Stimulated activated naive CD8-positive, alpha-beta T cell treated with anti-CD3 and anti-CD28 coated beads, Interleukin-15, amount 100 ng/mL, for 72 hours (primary cell): ENCODE data around the gene CLDN4.

Experiments
- ATAC-seq: fragments of 150-1000 bp; cut with Tn5 transposase; 2 replicates; pipeline ENCODE4 v1.10.0; 2021; ENCODE audit warnings: mild to moderate bottlenecking, moderate library complexity
- DNase-seq, 2 donors: peaks; one replicate each; pipeline ENCODE4 v3.0.0; 2021 to 2022
- H3K27ac Mint-ChIP-seq, 2 donors: one replicate each; pipeline ENCODE4 v1.8.0; 2022; ENCODE audit warnings: mild to moderate bottlenecking in 2 of 2, mixed read lengths in 2 of 2, moderate library complexity in 2 of 2
- H3K27me3 Mint-ChIP-seq: one replicate; pipeline ENCODE4 v1.8.0; 2022; ENCODE audit warnings: mixed read lengths
- H3K4me1 Mint-ChIP-seq: one replicate; pipeline ENCODE4 v1.8.0; 2022; ENCODE audit warnings: mild to moderate bottlenecking, mixed read lengths
- H3K4me3 Mint-ChIP-seq, 2 donors: one replicate each; pipeline ENCODE4 v1.8.0; 2022; ENCODE audit warnings: mild to moderate bottlenecking in 2 of 2, mixed read lengths in 2 of 2, moderate library complexity in 1 of 2
- H3K9me3 Mint-ChIP-seq, 2 donors: one replicate each; pipeline ENCODE4 v1.8.0; 2022; ENCODE audit warnings: mixed read lengths in 2 of 2

CLDN4 gene

GRCh38 chr7:73847941-73848723, 17.3 kb downstream of the CLDN4 start:
- ATAC-seq: no peak
- no peak overlapping the region for H3K27ac Mint-ChIP-seq

DNA sequence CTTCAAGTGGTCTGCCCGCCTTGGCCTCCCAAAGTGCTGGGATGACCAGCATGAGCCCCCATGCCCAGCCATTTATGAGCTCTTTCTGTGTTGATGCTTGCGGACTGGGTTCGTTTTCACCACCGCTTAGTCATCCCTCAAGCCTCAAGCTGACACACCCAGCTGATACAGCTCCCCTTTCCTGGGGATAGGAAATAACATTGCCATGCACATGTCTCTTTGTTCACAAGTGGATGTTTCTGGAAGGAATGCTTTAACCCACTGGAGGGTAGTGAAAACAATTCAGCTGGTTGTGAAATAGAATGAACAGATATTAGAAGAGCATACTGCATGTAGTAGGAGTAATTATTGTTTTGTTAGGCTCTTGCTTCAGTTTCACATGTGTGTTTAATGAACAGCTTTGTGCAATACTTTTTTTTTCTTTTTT, 20.0 kb downstream of the CLDN4 start:
- Mint-ChIP-seq H3K27me3 (peaks cover 23% of the 10 kb centered on the region), H3K4me3 (no peak overlapping the region), H3K9me3 (no peaks in the 10 kb centered on the region), H3K27ac (no peak overlapping the region), H3K4me1 (peaks cover 35% of the 10 kb centered on the region)
- ATAC-seq (no peak), DNase-seq (no peak)

More at GRCh38 chr7:73847941-73848723, 17.3 kb downstream of the CLDN4 start:
- H3K9me3 Mint-ChIP-seq: no peaks in the 10 kb centered on the region
- DNase-seq: no peak
- H3K4me3 Mint-ChIP-seq: no peak overlapping the region
- peaks cover 38% of the 10 kb centered on the region for H3K4me1 Mint-ChIP-seq
- no peaks in the 10 kb centered on the region for H3K27me3 Mint-ChIP-seq

DNA sequence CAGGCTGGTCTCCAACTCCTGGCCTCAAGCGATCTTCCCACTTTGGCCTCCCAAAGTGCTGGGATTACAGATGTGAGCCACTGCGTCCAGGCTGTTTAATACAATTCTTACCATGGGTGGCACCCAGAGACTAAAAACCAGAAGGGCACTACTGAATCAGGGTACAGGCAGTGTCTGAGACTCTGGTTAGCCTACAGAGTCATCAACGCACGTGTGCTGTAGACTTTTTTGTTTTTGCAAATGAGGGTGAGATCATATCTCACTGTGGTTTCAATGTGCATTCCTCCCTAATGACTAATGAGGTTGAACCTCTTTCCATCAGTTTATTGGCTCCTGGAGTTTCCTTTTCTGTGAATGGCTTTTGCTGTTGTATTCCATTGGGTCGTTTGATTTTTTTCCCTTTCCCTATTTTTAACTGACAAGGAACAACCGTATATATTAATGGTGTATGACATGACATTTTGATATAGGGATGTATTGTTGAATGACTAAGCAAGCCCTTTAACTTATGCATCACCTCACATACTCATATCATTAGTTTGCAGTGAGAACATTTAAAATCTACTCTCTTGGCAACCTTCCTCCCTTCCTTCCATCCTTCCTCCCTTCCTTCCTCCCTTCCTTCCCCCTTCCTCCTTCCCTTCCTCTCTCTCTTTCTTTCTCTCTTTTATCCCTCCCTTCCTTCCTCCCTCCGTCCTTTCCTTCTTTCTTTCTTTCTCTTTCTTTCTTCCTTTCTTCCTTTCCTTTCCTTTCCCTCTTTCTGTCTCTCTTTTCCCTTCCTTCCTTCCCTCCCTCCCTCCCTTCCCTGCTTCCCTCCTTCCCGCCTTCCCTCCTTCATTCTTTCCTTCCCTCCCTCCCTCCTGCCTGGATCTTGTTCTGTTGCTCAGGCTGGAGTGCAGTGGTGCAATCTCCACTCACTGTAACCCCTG, 20.9 kb downstream of the CLDN4 start:
- peak overlapping the region in 1 of 2 donors; percentile 26 for H3K4me3 Mint-ChIP-seq
- H3K4me1 Mint-ChIP-seq: peaks cover 35% of the 10 kb centered on the region
- ATAC-seq: peak; percentile 98
- peak; percentile 42 to 44 for DNase-seq
- no peaks in the 10 kb centered on the region for H3K9me3 Mint-ChIP-seq
- peak overlapping the region; percentile 36 to 79 for H3K27ac Mint-ChIP-seq
- peaks cover 30% of the 10 kb centered on the region for H3K27me3 Mint-ChIP-seq

DNA sequence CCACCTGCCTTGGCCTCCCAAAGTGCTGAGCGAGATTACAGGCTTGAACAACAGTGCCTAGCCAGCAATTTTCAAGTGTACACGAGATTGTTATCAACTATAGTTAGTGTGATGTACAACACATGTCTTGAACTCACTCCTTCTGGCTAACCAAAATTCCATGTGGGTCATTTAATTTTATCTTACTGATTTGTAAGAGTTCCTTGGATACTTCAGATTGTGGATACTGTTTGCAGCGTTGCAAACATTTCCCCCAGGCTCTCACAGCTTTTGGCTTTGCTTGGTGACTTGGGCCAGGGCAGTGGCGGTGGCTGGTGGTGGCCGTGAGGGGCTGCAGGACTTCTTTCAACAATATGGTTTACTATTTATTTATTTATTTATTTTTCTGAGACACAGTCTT, 21.7 kb downstream of the CLDN4 start:
- H3K27me3 Mint-ChIP-seq: peaks cover 38% of the 10 kb centered on the region
- H3K27ac Mint-ChIP-seq: peak overlapping the region in 1 of 2 donors; percentile 24
- no peak for DNase-seq
- H3K9me3 Mint-ChIP-seq: no peaks in the 10 kb centered on the region
- no peak overlapping the region for H3K4me3 Mint-ChIP-seq
- ATAC-seq: no peak
- H3K4me1 Mint-ChIP-seq: peaks cover 35% of the 10 kb centered on the region

GRCh38 chr7:73856941-73857340, 26.1 kb downstream of the CLDN4 start:
- Mint-ChIP-seq H3K4me1 (peaks cover 21% of the 10 kb centered on the region), H3K27ac (no peak overlapping the region)
- no peak for ATAC-seq

GRCh38 chr7:73858807-73859206, 28.0 kb downstream of the CLDN4 start:
- Mint-ChIP-seq H3K4me1 (peaks cover 16% of the 10 kb centered on the region), H3K27ac (no peak overlapping the region), H3K4me3 (no peak overlapping the region), H3K27me3 (peaks cover 38% of the 10 kb centered on the region), H3K9me3 (no peaks in the 10 kb centered on the region)
- DNase-seq (no peak), ATAC-seq (no peak)

More at GRCh38 chr7:73856941-73857340, 26.1 kb downstream of the CLDN4 start:
- no peak overlapping the region for H3K4me3 Mint-ChIP-seq
- H3K9me3 Mint-ChIP-seq: no peaks in the 10 kb centered on the region
- peaks cover 45% of the 10 kb centered on the region for H3K27me3 Mint-ChIP-seq
- DNase-seq: no peak

GRCh38 chr7:73860859-73861258, 30.1 kb downstream of the CLDN4 start, which contains the start of gene TMEM270:
TSS of gene TMEM270 (plus strand) at chr7:73861159. CDS start at chr7:73861195, 36 bp downstream.
- H3K9me3 Mint-ChIP-seq: no peaks in the 10 kb centered on the region
- ATAC-seq (no peak), DNase-seq (no peak)
- no peak within 1 kb of the TSS for H3K4me3 Mint-ChIP-seq
- H3K27ac Mint-ChIP-seq: no peak within 1 kb of the TSS
- peaks cover 6% of the 10 kb centered on the region for H3K4me1 Mint-ChIP-seq
- peaks cover 21% of the 10 kb centered on the region for H3K27me3 Mint-ChIP-seq

- ATAC-seq: no peak
- Mint-ChIP-seq H3K27ac (no peak overlapping the region), H3K9me3 (no peaks in the 10 kb centered on the region), H3K27me3 (peaks cover 18% of the 10 kb centered on the region), H3K4me1 (peaks cover 4% of the 10 kb centered on the region), H3K4me3 (no peak overlapping the region)
- DNase-seq: no peak
Measured at GRCh38 chr7:73861305-73861704, 30.5 kb downstream of the CLDN4 start.

- Mint-ChIP-seq H3K4me3 (no peak overlapping the region), H3K9me3 (no peaks in the 10 kb centered on the region), H3K4me1 (no peaks in the 10 kb centered on the region), H3K27me3 (no peaks in the 10 kb centered on the region), H3K27ac (no peak overlapping the region)
- DNase-seq (no peak), ATAC-seq (no peak)
Measured at GRCh38 chr7:73864981-73865711, 34.4 kb downstream of the CLDN4 start.

DNA sequence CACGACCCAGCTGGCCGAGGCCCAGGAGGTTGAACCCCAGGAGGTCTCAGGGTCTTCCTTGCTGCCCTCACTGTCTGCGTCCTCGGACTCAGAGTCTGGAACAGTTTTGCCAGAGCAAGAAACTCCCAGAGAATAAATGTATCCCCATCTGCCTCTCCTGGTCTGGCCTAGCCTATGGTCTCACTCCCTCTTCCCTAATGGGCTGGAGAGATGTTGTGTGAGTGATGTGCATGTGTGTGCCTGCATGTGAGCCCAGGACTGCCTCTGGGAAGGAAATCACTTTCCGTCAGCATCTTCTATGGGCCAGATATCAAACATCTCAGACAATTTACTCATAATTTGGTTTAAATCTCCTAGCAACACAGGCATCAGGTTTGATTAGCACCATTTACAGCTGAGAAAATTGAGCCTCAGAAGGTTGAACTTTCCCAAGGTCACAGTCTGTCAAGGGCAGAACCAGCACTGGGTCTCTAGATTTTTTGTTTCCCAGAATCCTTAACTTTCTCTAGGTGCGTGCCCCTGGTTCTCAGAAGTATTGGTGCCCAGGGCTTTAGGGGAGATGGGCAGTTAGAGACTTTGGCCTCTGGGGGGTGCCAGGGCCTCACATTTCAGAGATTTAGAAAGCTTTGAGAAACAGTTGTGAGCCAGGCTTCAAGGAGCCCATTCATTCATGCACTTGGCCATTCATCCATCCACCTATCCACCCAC, 35.1 kb downstream of the CLDN4 start:
- peak; percentile 17 to 25 for DNase-seq
- Mint-ChIP-seq H3K27ac (no peak overlapping the region), H3K4me3 (no peak overlapping the region), H3K4me1 (no peaks in the 10 kb centered on the region), H3K9me3 (no peaks in the 10 kb centered on the region), H3K27me3 (no peaks in the 10 kb centered on the region)
- ATAC-seq: peak; percentile 52

DNA sequence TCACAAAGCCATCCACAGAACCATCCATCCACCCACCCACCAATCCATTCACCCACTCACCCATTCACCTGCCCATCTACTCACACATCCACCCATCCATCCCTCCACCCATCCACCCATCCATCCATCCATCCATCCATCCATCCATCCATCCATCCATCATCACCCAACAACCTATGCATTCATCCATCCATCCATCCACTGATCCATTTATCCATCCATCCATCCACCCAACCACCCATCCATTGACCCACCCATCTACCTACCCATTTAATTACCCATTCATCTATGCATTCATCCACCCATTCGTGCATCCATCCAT, 35.6 kb downstream of the CLDN4 start:
- ATAC-seq (no peak), DNase-seq (no peak)
- Mint-ChIP-seq H3K4me3 (no peak overlapping the region), H3K4me1 (no peaks in the 10 kb centered on the region), H3K27me3 (no peaks in the 10 kb centered on the region), H3K27ac (no peak overlapping the region), H3K9me3 (no peaks in the 10 kb centered on the region)

DNA sequence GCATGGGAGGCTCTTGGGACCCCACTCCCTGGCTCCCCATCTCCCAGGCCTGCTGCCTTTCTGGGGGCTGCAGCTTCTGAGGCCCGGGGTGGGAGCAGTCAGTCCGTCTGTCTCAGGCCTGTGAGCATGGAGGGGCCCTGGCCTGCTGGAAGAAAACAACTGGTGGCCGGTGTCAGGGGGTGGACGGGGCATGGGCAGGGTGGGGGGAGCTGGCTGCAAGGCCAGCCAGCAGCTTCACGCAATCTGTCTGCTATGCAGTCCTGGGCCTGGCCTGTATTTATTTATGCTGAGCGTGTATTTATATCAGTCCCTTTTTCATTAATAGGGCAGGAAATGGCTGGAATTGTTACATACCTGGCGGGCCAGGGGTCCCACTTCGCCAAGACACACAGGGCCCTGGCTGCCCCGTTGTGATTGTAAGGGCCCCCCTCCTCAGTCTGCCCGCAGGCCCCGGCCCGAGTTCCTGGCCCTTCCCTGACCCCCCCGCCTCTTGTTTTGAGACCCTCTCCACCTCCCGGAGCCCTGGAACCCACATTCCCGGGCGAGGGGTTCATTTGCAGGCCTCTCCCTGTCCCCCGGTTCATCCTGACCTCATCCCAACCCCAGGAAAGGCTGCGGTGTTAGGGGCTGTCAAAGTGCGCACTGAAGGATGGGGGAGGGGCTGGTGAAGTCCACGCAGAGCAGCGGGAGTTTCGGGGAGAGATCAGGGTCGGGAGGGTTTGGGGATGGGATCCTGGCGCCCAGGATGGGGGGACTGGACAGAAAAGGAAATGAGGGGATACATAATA, 38.4 kb downstream of the CLDN4 start:
- Mint-ChIP-seq H3K27me3 (no peaks in the 10 kb centered on the region), H3K27ac (no peak overlapping the region), H3K4me3 (no peak overlapping the region), H3K9me3 (no peaks in the 10 kb centered on the region), H3K4me1 (no peaks in the 10 kb centered on the region)
- DNase-seq: no peak
- no peak for ATAC-seq

DNA sequence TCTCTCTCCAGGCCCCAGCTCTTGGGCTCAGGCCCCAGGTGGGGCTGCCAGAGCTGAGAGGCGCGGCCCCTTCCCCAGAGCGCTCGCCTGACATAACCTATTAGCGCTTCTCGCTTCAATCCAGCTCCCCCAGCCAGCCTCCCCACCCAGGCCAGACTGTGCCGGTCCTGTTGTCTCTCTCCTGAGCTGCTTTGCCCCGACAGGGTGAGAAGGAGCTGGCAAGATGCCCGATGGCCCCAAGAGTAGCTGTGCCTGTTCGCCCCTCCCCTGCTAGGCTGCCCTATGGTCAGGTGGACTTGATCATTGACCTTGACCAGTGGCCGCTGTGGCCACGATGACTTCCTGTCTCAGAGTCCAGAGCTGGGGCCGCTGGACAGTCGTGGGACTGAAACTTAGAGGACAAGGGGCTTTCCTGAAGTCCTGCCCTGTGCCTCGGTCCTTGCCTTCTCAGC, 39.3 kb downstream of the CLDN4 start:
- no peak overlapping the region for H3K4me3 Mint-ChIP-seq
- H3K27ac Mint-ChIP-seq: peak overlapping the region in 1 of 2 donors; percentile 42
- H3K9me3 Mint-ChIP-seq: no peaks in the 10 kb centered on the region
- H3K4me1 Mint-ChIP-seq: no peaks in the 10 kb centered on the region
- ATAC-seq: no peak
- no peaks in the 10 kb centered on the region for H3K27me3 Mint-ChIP-seq
- no peak for DNase-seq
